ENCODE results near the gene CASZ1.

The CASZ1 gene

GRCh38 chr1:10684221-10684620 lies 112.2 kb downstream of the CASZ1 start:
- in situ Hi-C loops (cut with HindIII; ENCODE audit: low pct_ligation_motif_present, low sequenced_read_pairs), result no loop called here
- Histone ChIP-seq H3K36me3 (replicated peaks) (no peaks in the 10 kb centered on the region), H3K27ac (no peak overlapping the region), H3K4me3 (ENCODE audit: low read depth, low read length) (no peak overlapping the region), H3K27me3 (replicated peaks) (peaks cover 7% of the 10 kb centered on the region)
- DNase-seq, result no peak
- TF ChIP-seq CTCF (IDR thresholded peaks at IDR 0.05; ENCODE audit: low read depth, low read length, missing control alignments), result no peak

DNA sequence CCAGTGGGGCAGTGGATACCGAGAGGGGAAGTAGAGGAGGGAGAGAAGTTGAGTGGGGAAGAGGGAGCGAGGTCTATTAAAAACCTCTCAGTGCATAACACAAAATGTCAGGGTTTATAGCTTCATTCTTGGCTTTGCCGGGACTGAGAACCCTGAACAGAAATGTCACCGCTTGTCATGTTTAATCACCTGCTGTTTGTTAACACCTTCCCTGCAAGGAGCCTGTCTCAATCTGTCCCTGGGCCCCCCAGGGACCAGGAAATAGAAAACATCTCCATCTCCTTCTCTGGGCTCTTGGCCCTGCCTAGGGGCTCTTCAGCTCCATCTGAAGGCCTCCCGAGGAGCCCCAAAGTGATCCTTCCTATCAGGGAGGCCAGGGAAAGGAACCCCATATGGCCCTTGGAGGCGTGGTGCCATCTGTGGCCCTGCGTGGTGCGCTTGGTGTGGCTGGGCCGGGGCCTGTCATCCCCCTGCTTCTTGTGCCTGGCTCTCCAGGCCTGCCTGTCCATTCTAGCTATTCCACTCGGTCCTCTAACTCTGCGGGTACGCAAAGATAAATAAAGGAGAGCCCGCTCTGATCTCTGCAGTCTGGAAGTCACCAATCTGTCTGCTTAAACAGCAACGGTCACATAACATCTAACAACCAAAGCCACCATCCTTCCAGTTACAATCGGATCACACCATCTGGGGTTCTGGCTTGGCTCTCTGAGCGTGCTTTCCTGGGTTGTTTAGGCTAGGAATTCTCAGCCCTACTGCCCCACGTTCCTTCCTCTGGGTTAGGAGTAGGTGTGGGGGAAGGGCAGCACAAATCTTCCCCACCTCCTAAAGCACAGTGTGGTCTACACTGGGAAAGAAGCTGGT lies 113.8 kb downstream of the CASZ1 start:
- Histone ChIP-seq H3K36me3 (replicated peaks) (no peaks in the 10 kb centered on the region), H3K27me3 (replicated peaks) (peaks cover 7% of the 10 kb centered on the region), H3K27ac (no peak overlapping the region), H3K4me3 (ENCODE audit: low read depth, low read length) (no peak overlapping the region)
- no peak for TF ChIP-seq CTCF (IDR thresholded peaks at IDR 0.05; ENCODE audit: low read depth, low read length, missing control alignments)
- no peak for DNase-seq
- in situ Hi-C loops (cut with HindIII; ENCODE audit: low pct_ligation_motif_present, low sequenced_read_pairs), result no loop called here

- H3K36me3 ChIP-seq (replicated peaks), result no peaks in the 10 kb centered on the region
- peaks cover 7% of the 10 kb centered on the region for H3K27me3 ChIP-seq (replicated peaks)
- no peak for TF ChIP-seq CTCF (IDR thresholded peaks at IDR 0.05; ENCODE audit: low read depth, low read length, missing control alignments)
- in situ Hi-C loops (cut with HindIII; ENCODE audit: low pct_ligation_motif_present, low sequenced_read_pairs), result no loop called here
- no peak overlapping the region for H3K4me3 ChIP-seq (ENCODE audit: low read depth, low read length)
- no peak overlapping the region for H3K27ac ChIP-seq
- no peak for DNase-seq
These were observed 114.4 kb downstream of the CASZ1 start for GRCh38 chr1:10682108-10682445.

GRCh38 chr1:10681296-10682107 lies 114.9 kb downstream of the CASZ1 start:
- Histone ChIP-seq H3K4me3 (ENCODE audit: low read depth, low read length) (no peak overlapping the region), H3K27me3 (replicated peaks) (peaks cover 7% of the 10 kb centered on the region), H3K36me3 (replicated peaks) (no peaks in the 10 kb centered on the region), H3K27ac (no peak overlapping the region)
- no peak for DNase-seq
- no peak for TF ChIP-seq CTCF (IDR thresholded peaks at IDR 0.05; ENCODE audit: low read depth, low read length, missing control alignments)
- in situ Hi-C loops (cut with HindIII; ENCODE audit: low pct_ligation_motif_present, low sequenced_read_pairs), result no loop called here

DNA sequence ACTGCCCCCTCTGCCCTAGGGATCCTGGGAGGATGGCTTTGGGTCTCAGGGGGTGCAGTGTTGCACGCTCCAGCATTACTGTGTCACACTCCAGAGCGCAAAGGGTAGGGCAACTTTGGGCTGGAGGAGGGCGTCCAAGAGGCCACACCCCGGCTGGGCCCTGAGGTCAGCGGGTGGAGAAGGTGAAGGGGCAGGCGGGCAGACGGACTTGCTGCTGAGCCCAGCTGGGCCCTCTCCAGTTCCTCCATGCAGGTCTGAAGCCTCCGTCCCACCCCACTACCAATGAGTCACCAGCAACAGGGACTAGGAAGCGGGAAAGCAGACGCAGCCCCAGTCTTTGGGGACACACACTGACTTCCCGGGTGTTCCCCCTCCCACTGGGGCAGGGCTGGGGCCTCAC lies 116.0 kb downstream of the CASZ1 start:
- in situ Hi-C loops (cut with HindIII; ENCODE audit: low pct_ligation_motif_present, low sequenced_read_pairs), result no loop called here
- no peaks in the 10 kb centered on the region for H3K36me3 ChIP-seq (replicated peaks)
- no peak for DNase-seq
- peaks cover 7% of the 10 kb centered on the region for H3K27me3 ChIP-seq (replicated peaks)
- H3K4me3 ChIP-seq (ENCODE audit: low read depth, low read length), result no peak overlapping the region
- no peak for TF ChIP-seq CTCF (IDR thresholded peaks at IDR 0.05; ENCODE audit: low read depth, low read length, missing control alignments)
- H3K27ac ChIP-seq, result no peak overlapping the region
